ENCODE data around the gene HERC2.

DNA sequence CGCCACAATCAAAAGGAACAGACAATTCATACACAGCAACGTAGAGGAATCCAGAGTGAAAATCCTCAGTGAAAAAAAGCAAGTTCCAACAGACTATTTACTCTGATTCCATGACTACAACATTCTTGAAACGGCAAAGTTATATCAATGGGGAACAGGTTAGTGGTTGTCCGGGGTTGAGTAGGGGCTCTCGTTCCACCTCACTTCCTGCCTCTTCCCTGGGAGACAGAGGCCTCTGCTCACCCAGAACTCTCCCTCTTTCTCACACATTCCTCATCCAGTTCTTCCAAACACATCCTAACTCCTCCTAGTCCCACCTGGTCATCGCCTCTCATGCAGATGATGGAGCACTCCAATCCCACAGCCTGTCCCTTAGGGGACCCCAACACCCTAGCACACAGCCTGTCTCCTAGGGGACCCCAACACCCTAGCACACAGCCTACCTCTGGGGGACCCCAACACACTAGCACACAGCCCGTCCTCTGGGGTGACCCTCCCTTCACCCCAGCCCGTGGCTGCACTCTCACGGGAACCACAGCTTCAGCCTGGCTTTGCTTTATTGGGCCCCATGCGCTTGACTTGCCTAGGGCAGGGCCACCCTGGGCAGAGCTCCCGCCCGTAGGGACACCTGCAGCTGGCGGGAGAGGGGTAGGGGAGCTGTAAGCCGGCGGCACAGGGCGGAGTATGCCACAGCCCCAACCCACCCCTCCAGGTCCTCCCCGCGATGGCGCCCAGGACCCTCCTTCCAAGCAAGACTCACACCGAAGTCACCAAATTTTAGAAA, 228.0 kb downstream of the HERC2 start:
- no peak for TF ChIP-seq CTCF (IDR thresholded peaks at IDR 0.05)
- TF ChIP-seq POLR2A (IDR thresholded peaks at IDR 0.05), result no peak
